NCI-H69 (cell line): ENCODE data around the gene TBC1D7.
A peak's percentile ranks its signal among the peaks of the same experiment; 100 is the strongest.

Experiments
- DNase-seq: peaks from one replicate; lab custom pipeline; 2025; lab: John Stamatoyannopoulos, UW

Gene TBC1D7

DNA sequence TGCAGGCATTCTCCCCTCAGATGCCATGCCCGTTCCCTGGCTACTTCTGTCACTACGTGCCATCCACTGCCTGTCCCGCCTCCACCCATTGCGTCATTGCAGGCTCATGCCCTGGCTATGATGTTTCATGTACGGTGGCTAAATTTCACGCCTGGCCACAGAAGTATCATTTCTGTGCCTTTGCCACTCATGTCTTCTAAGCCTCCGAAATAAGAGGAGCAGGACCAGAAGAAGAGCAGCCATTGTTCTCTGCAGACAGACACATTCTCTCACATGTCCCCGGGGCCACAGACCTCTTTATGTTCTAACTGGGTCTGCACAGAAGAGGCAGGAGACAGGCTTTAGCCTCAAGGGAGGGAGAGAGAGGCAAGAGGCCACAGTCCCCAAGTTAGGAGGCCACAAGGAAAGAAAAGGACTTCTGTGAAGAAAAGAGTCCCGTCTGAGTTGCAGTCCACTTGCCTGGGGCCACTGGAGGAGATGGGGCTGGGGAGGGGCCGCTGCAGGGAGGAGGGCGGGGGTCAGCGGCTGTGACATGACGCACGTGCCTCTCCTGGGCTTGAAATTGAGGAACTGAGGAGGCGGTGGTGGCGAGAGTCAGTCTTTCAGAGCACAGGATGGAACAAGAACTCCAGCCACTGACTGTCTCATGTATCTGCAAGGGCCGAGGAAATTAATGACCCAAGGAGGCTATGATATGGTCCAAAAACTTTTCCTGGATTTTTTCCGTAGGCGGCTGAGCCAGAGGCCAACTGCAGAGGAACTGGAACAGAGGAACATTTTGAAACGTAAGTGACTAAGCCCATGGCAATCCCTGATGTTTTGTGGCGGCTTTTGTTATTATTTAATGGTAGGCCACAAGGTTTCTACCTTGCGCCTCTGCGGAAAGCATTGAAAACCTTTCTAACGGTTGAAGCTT, 55.9 kb downstream of the TBC1D7 start:
- no peak for DNase-seq

DNA sequence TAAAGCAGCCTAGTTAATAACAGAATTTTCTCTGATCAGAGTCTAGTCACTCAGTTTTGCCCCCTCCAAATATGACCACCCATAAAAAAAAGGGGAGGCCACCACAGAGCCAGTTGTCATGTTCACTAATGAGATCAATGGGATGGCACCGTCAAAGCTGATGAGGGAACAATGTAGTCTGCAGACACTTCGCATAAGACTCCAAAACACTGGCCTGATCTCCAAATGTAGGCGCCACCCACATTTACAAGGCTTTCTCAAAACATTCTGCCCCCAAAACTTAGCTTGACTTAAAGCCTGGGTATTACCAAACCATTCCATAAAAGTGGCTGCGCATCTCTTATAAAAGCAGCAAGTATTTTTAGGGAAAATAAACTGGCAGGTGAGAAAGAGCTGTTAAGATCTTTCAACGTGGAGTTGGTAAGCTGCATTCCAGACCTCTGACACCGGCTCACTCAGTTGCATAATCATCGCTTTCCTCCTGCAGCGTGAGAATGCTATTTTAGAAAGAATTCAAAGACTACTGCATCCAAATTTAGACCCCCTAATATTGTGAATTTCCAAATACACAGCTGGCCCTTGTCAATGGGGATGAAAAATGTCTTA, 59.3 kb downstream of the TBC1D7 start:
- no peak for DNase-seq

DNA sequence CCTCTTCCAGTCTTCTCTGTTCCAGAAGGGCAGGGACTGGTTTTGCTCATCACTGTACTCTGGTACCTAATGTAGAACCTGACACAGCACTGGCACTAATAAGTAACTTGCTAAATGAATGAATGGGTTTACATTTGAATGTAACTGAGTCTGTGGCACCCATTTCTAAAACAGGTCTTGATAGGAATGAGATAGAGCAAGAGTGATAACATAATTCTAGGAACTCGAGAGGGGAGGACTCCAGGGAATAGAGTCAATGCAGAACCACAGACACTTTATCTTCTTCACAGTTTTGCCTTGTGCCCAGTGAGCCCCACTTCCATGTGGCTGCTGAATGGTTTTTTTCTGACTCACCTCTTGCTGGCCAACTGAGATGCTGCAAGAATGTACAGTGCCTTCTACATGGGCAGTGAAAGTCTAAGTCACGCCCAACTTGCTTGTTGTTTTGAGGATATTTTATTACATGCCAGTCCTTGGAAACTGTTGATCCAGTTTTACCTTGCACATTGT, 61.1 kb downstream of the TBC1D7 start:
- no peak for DNase-seq

DNA sequence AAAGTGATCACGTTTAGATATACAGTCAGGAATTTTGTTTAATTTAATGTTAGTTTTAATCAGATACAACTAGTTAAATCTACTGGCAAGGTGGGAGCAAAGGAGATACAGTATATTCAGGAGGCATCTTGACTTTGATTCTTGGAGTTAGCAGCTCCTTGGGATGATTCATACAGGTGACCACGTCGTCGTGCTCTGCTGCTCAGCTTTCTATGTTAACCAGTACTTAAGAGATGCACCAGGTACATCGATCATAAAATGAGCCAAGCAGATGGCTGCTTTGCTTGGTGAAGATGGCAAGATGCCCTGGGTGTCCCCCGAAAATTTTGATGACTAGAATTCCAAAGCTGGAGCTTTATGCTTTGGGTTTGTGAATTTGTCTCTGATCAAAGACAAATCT, 64.7 kb downstream of the TBC1D7 start:
- DNase-seq: no peak

DNA sequence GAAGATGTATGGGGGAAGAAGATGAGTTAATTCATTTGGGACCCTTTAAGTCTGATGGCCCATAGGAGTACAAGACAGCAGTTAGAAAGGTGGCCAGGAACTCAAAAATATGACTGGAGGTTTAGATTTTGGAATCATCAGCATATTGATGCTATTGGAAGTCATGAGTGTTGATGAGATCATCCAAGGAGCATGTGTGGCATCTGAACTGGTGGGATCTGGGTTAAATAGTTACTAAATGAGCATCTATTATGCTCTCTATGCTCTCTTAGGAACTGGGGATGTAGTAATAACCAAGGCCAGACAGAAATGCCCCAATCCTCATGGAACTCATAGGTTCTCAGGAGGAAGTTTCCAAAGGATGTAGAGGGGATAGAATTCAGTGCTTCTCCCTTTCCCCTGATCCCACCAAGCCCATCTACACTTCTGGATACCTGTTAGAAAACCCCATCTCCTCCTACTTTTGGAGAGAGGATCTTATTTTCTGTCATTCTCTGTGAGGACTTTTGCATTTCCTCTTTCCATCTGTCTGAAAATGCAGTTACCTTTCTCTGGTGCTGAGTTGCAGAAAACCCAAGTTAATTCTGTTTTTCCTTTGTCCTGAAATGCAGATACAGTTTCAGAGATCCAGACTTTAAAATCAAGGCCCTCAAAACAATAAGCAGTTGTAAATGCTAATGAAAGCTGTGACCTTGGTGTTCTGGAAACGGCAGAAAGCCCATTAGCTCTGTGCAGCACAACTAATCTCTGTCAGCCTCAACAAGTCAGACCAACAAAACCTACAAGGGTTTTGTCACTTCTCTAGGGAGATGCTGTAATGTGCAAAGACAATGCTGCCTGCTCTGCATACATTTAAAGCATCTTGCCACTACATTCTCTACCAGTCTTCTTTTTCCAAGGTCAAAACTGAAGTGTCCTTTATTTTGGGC, 65.8 kb downstream of the TBC1D7 start:
- DNase-seq: no peak

DNA sequence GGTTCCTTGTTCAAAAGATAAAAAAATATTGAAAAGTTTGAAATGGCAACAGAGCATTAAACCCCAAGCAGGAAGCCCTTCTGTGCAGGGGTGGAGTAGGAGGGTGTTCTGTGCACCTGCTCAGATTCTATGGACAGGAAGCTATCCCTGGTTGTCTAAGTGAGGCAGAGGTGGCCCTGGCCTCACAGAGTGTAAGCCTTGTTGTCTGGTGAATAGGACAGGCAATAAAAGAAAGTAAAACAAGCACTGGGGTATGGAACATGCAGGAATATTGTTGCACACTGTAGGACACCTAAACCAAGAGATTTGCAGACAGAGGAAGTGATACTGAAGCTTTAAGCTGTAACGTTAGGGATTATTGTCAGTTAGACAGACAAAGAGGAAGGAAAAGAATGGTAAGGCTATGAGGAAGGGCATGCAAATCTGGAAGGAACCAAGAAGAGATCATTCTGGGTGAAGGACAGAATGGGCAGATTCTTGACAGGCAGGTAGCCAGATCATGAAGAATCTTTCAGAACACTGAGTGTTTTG, 66.8 kb downstream of the TBC1D7 start:
- peak; percentile 16 for DNase-seq

DNA sequence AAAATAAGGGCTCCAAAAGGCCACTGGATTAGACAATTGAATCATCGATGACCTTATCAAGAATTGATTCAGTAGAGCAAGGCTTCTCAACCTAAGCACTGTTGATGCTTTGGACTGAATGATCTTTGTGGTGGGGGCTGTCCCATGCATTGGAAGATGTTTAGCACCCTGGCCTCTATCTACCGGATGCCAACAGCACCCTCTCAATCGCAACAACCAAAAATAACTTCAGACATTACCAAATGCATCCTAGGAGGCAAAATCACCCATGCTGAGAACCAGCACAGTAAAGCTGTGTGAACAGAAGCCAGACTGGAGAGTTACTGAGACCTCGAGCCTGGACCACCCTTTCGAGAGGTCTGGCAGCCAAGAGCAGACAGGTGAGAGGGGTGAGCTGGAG, 67.5 kb downstream of the TBC1D7 start:
- no peak for DNase-seq

DNA sequence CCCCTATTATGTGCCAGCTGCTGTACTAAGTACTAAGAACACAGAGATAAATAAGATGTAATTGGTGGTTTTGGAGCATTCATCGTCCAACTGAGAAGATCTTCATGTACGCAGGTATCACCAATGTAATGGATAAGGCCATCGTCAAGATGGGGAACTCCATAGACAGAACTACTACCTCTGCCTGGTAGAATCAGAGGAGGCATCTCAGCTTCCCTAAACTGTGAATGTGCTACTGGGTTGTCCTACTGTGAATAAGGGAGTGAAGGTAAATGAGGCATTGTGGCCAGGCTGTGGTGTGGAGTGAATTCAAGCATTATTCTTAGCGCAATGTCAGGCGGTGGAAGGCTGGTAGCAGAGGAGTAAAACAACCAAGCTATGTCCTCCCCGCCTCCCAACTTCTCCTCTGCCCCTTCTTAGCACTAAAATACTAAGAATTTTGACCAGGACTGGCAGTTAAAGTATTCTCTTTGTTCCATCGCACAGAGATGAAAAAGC, 68.2 kb downstream of the TBC1D7 start:
- DNase-seq: peak; percentile 15

DNA sequence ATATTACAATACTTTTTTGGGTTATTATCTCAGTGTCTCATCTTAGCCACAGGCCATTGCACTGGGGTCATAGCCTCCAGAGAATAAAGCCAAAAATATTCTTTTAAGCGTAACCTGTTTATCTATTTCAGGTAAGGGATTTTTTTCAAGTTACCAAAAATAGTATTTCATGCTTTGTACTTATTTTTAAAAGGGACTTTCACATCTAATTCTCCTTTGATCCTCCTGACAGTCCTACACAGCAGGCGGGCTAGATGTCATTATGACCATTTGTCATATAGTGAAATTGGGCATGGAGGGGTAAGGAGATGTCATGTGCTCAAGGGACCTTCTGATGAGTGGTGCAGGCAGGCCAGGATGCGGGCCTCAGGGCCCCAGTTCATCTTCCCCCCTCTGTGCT, 68.9 kb downstream of the TBC1D7 start:
- no peak for DNase-seq

DNA sequence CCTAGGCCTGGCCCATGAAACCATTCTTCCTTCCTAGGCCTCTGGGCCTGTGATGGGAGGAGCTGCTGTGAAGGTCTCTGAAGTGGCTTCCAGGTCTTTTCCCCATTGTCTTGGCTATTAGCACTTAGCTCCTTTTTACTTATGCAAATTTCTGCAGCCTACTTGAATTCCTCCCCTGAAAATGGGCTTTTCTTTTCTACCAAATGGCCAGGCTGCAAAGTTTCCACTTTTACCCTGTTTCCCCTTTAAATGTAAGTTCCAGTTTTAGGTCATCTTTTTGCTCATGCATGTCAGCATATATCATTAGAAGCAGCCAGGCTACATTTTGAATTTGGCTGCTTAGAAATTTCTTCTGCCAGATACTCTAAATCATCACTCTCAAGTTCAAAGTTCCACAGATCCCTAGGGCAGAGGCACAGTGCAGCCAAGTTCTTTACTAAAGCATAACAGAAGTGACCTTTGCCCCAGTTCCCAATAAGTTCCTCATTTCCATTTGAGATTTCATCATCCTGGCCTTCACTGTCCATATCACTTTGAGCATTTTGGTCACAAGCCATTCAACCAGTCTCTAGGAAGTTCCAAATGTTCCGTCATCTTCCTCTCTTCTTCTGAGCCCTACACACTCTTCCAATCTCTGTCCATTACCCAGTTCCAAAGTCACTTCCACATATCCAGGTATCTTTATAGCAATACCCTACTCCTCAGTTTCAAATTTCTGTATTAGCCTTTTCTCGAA, 71.9 kb downstream of the TBC1D7 start:
- DNase-seq: no peak
